NCI-H460 (cell line): Measurements from ENCODE around the gene ACAA2. TPM values are rescaled to one million over a fixed set of nuclear protein-coding genes. Genes with fewer than 3 reads are reported as not detected.

Source experiments
- DNase-seq: peaks from one replicate; pipeline ENCODE4 v3.0.0-alpha.2; 2016; ENCODE audit warnings: low read depth; ENCODE audit errors: extremely low read depth
- small RNA-seq, 2 experiments: library from RNA; depleted of rRNA; stranded (forward); fragments of <200 nt; gene quantifications; one replicate each; pipeline ENCODE3, GENCODE V24; 2014
- total RNA-seq: library from RNA; depleted of rRNA; stranded (reverse); fragments of >200 nt; shearing (Covaris generic); gene quantifications from 2 replicates; pipeline ENCODE4 v1.2.3, GENCODE V29; 2014

Gene ACAA2
- total RNA-seq, 1 experiment from 2014 or later: 84.5 TPM

GRCh38 chr18:49745045-49746014, 68.0 kb downstream of the ACAA2 start:
- DNase-seq: no peak

- DNase-seq: no peak
Measured at GRCh38 chr18:49744376-49745008, 68.8 kb downstream of the ACAA2 start.

GRCh38 chr18:49743117-49743567, 70.2 kb downstream of the ACAA2 start:
- no peak for DNase-seq

- no peak for DNase-seq
Measured at GRCh38 chr18:49742316-49743116, 70.8 kb downstream of the ACAA2 start.

GRCh38 chr18:49739275-49739674, 74.1 kb downstream of the ACAA2 start:
- no peak for DNase-seq

GRCh38 chr18:49738721-49739120, 74.6 kb downstream of the ACAA2 start:
- no peak for DNase-seq

GRCh38 chr18:49734836-49735235, 78.5 kb downstream of the ACAA2 start:
- no peak for DNase-seq

GRCh38 chr18:49733896-49734585, 79.3 kb downstream of the ACAA2 start:
- no peak for DNase-seq

GRCh38 chr18:49733321-49733720, 80.0 kb downstream of the ACAA2 start:
- DNase-seq: no peak

Small RNAs within 50 kb of the gene (small RNA-seq; reads per million reads assigned to genes)
- gene RF00283 (0 reads per million in 2 experiments), gene SCARNA17 (0 reads per million in 2 experiments)
